GM23338 (cell line): ENCODE measurements around the gene ITPR3. TPM values are rescaled to one million over a fixed set of nuclear protein-coding genes. Genes with fewer than 3 reads are reported as not detected.

ENCODE experiments used
- ATAC-seq: fragments of 200-7000 bp; cut with Tn5 transposase; 3 replicates; pipeline ENCODE4 v1.9.1; 2020
- DNase-seq: peaks from one replicate; pipeline ENCODE4 v3.0.0-alpha.2; 2015; ENCODE audit warnings: low spot score
- H2AFZ ChIP-seq: fragments of 200-600 bp; sonication (generic); 2 replicates; pipeline ENCODE4 v1.8.0; 2016; ENCODE audit warnings: antibody characterized with exemption, mild to moderate bottlenecking, moderate library complexity
- H3F3A ChIP-seq: fragments of 200-600 bp; sonication (generic); replicated peaks from 2 replicates; pipeline ENCODE4 v1.8.0; 2017; ENCODE audit warnings: antibody characterized with exemption, mixed run types, low read depth
- H3K27ac ChIP-seq: fragments of 200-600 bp; sonication (generic); 2 replicates; pipeline ENCODE4 v1.6.1; 2016; ENCODE audit warnings: low read depth
- H3K27me3 ChIP-seq: fragments of 200-600 bp; sonication (generic); 2 replicates; pipeline ENCODE4 v1.8.0; 2016; ENCODE audit warnings: mild to moderate bottlenecking, mixed run types, moderate library complexity; ENCODE audit not compliant: insufficient read depth
- H3K36me3 ChIP-seq: fragments of 200-600 bp; sonication (generic); 2 replicates; pipeline ENCODE4 v1.8.0; 2016; ENCODE audit warnings: mild to moderate bottlenecking; ENCODE audit not compliant: insufficient read depth
- H3K4me1 ChIP-seq: fragments of 200-600 bp; sonication (generic); 2 replicates; pipeline ENCODE4 v1.8.0; 2016; ENCODE audit warnings: mild to moderate bottlenecking, moderate library complexity; ENCODE audit not compliant: insufficient read depth
- H3K4me2 ChIP-seq: fragments of 200-600 bp; sonication (generic); 2 replicates; pipeline ENCODE4 v1.7.1; 2017; ENCODE audit warnings: mixed run types
- H3K4me3 ChIP-seq: fragments of 200-600 bp; sonication (generic); 2 replicates; pipeline ENCODE4 v1.6.1; 2016; ENCODE audit warnings: mixed run types
- H3K79me2 ChIP-seq: fragments of 200-600 bp; sonication (generic); replicated peaks from 2 replicates; pipeline ENCODE4 v1.8.0; 2017; ENCODE audit warnings: mild to moderate bottlenecking; ENCODE audit not compliant: insufficient read depth
- H3K9me2 ChIP-seq: fragments of 200-600 bp; sonication (generic); 2 replicates; pipeline ENCODE4 v1.8.0; 2017; ENCODE audit not compliant: insufficient read depth
- H4K20me1 ChIP-seq: fragments of 200-600 bp; sonication (generic); replicated peaks from 2 replicates; pipeline ENCODE4 v1.8.0; 2017; ENCODE audit warnings: mild to moderate bottlenecking; ENCODE audit not compliant: insufficient read depth
- H3K27ac Mint-ChIP-seq: 2 replicates; pipeline ENCODE4 v1.8.0; 2020; ENCODE audit warnings: inconsistent platforms, mild to moderate bottlenecking, moderate library complexity, mixed read lengths
- H3K27me3 Mint-ChIP-seq: 3 replicates; pipeline ENCODE4 v1.8.0; 2022; ENCODE audit warnings: low read depth, mild to moderate bottlenecking, moderate library complexity, mixed read lengths, inconsistent platforms; ENCODE audit not compliant: insufficient read depth, poor library complexity
- H3K36me3 Mint-ChIP-seq: 3 replicates; pipeline ENCODE4 v1.8.0; 2021; ENCODE audit warnings: low read depth, mild to moderate bottlenecking, inconsistent platforms, moderate library complexity, mixed read lengths
- H3K4me1 Mint-ChIP-seq: 3 replicates; pipeline ENCODE4 v1.8.0; 2020; ENCODE audit warnings: mild to moderate bottlenecking, inconsistent platforms, mixed read lengths
- H3K4me3 Mint-ChIP-seq: 3 replicates; pipeline ENCODE4 v1.8.0; 2021; ENCODE audit warnings: moderate library complexity, mild to moderate bottlenecking, inconsistent platforms, mixed read lengths
- H3K9me3 Mint-ChIP-seq: 3 replicates; pipeline ENCODE4 v1.8.0; 2020; ENCODE audit warnings: moderate library complexity, mild to moderate bottlenecking, inconsistent platforms, mixed read lengths
- CREB1 ChIP-seq: fragments of 250-450 bp; sonication (Bioruptor Pico); IDR thresholded peaks from 2 replicates; pipeline ENCODE4 v1.5.0; 2020; ENCODE audit warnings: low read depth, mild to moderate bottlenecking, moderate library complexity
- CTCF ChIP-seq, 2 experiments: fragments of 200-600 bp in 1 of 2; sonication (generic) in 1 of 2; conservative IDR thresholded peaks; 2 replicates each; pipeline versions ENCODE4 v1.5.1 to v1.6.1; 2016 to 2017; ENCODE audit warnings: antibody characterized with exemption in 2 of 2, low read depth in 2 of 2, mild to moderate bottlenecking in 2 of 2, moderate library complexity in 1 of 2
- EZH2 ChIP-seq: fragments of 200-600 bp; sonication (generic); IDR thresholded peaks from one replicate; pipeline ENCODE4 v1.8.0; 2017; ENCODE audit warnings: antibody characterized with exemption, mild to moderate bottlenecking, low read depth; ENCODE audit not compliant: unreplicated experiment
- EZH2phosphoT487 ChIP-seq: fragments of 200-600 bp; sonication (generic); IDR thresholded peaks from one replicate; pipeline ENCODE4 v1.8.1; 2018; ENCODE audit warnings: antibody characterized with exemption; ENCODE audit not compliant: unreplicated experiment
- JUNB ChIP-seq: IDR thresholded peaks from one replicate; pipeline ENCODE4 v1.6.1; 2016; ENCODE audit warnings: antibody characterized with exemption; ENCODE audit not compliant: unreplicated experiment
- NANOG ChIP-seq: IDR thresholded peaks from 2 replicates; pipeline ENCODE4 v1.6.1; 2016; ENCODE audit warnings: antibody characterized with exemption, borderline replicate concordance
- POLR2AphosphoS5 ChIP-seq: IDR thresholded peaks from 2 replicates; pipeline ENCODE4 v1.6.1; 2016; ENCODE audit warnings: antibody characterized with exemption, low read depth
- REST ChIP-seq: IDR thresholded peaks from one replicate; pipeline ENCODE4 v1.6.1; 2018; ENCODE audit warnings: antibody characterized with exemption; ENCODE audit not compliant: unreplicated experiment
- STAT1 ChIP-seq: IDR thresholded peaks from one replicate; pipeline ENCODE4 v1.6.1; 2016; ENCODE audit warnings: antibody characterized with exemption; ENCODE audit not compliant: unreplicated experiment
- ZNF114 ChIP-seq: fragments of 250-450 bp; sonication (Bioruptor Pico); IDR thresholded peaks from 2 replicates; pipeline ENCODE4 v1.5.0; 2020; ENCODE audit warnings: mild to moderate bottlenecking, moderate library complexity
- ZNF331 ChIP-seq: fragments of 250-450 bp; sonication (Bioruptor Pico); IDR thresholded peaks from 2 replicates; pipeline ENCODE4 v1.5.0; 2020; ENCODE audit warnings: low read depth, mild to moderate bottlenecking, moderate library complexity
- polyA plus RNA-seq: library from polyadenylated mRNA; unstranded; fragments of >200 nt; fragmentation: Nextera tagmentation; extraction: Ambion mirVana; gene quantifications from 2 replicates; pipeline ENCODE4 v1.2.1, GENCODE V29; 2016
- total RNA-seq: library from RNA; depleted of rRNA; stranded (reverse); fragments of >200 nt; shearing (Covaris generic); gene quantifications from 2 replicates; pipeline ENCODE4 v1.2.3, GENCODE V29; 2014
- TF ChIP-seq, protein P1 (sequence below): IDR thresholded peaks from 2 replicates; pipeline ENCODE4 v1.6.1; 2016; ENCODE audit warnings: antibody characterized with exemption
- TF ChIP-seq, protein P2 (sequence below): fragments of 250-450 bp; sonication (Bioruptor Pico); IDR thresholded peaks from 2 replicates; pipeline ENCODE4 v1.5.0; 2020; ENCODE audit warnings: mild to moderate bottlenecking, moderate library complexity

ITPR3 gene
- total and polyA plus RNA-seq, 2 experiments from 2014 or later = 7.3 to 31.9 TPM

- Mint-ChIP-seq H3K9me3 (no peaks in the 10 kb centered on the region; the same call in 2 of the 3 replicates), H3K27ac (no peak overlapping the region)
- no peaks in the 10 kb centered on the region for H3K27me3 ChIP-seq
Measured at GRCh38 chr6:33686225-33686924, 65.3 kb downstream of the ITPR3 start.

More at GRCh38 chr6:33686225-33686924, 65.3 kb downstream of the ITPR3 start:
- no peak for ATAC-seq
- Histone ChIP-seq H3K4me1 (no peaks in the 10 kb centered on the region), H3K4me3 (no peak overlapping the region), H3K27ac (no peak overlapping the region), H3K79me2 (no peaks in the 10 kb centered on the region), H3K4me2 (no peak overlapping the region), H2AFZ (no peak overlapping the region), H4K20me1 (no peaks in the 10 kb centered on the region), H3F3A (no peaks in the 10 kb centered on the region), H3K9me2 (no peaks in the 10 kb centered on the region), H3K36me3 (peaks cover 9% of the 10 kb centered on the region; the same call in 1 of the 2 replicates)
- Mint-ChIP-seq H3K4me3 (no peak overlapping the region), H3K4me1 (no peaks in the 10 kb centered on the region; the same call in 2 of the 3 replicates), H3K27me3 (peaks cover 13% of the 10 kb centered on the region), H3K36me3 (peaks cover 40% of the 10 kb centered on the region)
- DNase-seq = no peak
- no peak for TF ChIP-seq CTCF (conservative IDR thresholded peaks at IDR 0.05; ENCODE audit: low read depth in 2 of 2)
- TF ChIP-seq, protein P1, sequence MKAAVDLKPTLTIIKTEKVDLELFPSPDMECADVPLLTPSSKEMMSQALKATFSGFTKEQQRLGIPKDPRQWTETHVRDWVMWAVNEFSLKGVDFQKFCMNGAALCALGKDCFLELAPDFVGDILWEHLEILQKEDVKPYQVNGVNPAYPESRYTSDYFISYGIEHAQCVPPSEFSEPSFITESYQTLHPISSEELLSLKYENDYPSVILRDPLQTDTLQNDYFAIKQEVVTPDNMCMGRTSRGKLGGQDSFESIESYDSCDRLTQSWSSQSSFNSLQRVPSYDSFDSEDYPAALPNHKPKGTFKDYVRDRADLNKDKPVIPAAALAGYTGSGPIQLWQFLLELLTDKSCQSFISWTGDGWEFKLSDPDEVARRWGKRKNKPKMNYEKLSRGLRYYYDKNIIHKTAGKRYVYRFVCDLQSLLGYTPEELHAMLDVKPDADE = no peak
- TF ChIP-seq EZH2 = no peak
- TF ChIP-seq EZH2phosphoT487 = no peak
- TF ChIP-seq NANOG = no peak
- TF ChIP-seq REST = no peak
- TF ChIP-seq ZNF331 (CRISPR knock-in tag) = no peak
- no peak for TF ChIP-seq ZNF114 (CRISPR knock-in tag)
- no peak for TF ChIP-seq JUNB
- no peak for TF ChIP-seq STAT1
- no peak for TF ChIP-seq POLR2AphosphoS5
- no peak for TF ChIP-seq CREB1
- TF ChIP-seq, protein P2, sequence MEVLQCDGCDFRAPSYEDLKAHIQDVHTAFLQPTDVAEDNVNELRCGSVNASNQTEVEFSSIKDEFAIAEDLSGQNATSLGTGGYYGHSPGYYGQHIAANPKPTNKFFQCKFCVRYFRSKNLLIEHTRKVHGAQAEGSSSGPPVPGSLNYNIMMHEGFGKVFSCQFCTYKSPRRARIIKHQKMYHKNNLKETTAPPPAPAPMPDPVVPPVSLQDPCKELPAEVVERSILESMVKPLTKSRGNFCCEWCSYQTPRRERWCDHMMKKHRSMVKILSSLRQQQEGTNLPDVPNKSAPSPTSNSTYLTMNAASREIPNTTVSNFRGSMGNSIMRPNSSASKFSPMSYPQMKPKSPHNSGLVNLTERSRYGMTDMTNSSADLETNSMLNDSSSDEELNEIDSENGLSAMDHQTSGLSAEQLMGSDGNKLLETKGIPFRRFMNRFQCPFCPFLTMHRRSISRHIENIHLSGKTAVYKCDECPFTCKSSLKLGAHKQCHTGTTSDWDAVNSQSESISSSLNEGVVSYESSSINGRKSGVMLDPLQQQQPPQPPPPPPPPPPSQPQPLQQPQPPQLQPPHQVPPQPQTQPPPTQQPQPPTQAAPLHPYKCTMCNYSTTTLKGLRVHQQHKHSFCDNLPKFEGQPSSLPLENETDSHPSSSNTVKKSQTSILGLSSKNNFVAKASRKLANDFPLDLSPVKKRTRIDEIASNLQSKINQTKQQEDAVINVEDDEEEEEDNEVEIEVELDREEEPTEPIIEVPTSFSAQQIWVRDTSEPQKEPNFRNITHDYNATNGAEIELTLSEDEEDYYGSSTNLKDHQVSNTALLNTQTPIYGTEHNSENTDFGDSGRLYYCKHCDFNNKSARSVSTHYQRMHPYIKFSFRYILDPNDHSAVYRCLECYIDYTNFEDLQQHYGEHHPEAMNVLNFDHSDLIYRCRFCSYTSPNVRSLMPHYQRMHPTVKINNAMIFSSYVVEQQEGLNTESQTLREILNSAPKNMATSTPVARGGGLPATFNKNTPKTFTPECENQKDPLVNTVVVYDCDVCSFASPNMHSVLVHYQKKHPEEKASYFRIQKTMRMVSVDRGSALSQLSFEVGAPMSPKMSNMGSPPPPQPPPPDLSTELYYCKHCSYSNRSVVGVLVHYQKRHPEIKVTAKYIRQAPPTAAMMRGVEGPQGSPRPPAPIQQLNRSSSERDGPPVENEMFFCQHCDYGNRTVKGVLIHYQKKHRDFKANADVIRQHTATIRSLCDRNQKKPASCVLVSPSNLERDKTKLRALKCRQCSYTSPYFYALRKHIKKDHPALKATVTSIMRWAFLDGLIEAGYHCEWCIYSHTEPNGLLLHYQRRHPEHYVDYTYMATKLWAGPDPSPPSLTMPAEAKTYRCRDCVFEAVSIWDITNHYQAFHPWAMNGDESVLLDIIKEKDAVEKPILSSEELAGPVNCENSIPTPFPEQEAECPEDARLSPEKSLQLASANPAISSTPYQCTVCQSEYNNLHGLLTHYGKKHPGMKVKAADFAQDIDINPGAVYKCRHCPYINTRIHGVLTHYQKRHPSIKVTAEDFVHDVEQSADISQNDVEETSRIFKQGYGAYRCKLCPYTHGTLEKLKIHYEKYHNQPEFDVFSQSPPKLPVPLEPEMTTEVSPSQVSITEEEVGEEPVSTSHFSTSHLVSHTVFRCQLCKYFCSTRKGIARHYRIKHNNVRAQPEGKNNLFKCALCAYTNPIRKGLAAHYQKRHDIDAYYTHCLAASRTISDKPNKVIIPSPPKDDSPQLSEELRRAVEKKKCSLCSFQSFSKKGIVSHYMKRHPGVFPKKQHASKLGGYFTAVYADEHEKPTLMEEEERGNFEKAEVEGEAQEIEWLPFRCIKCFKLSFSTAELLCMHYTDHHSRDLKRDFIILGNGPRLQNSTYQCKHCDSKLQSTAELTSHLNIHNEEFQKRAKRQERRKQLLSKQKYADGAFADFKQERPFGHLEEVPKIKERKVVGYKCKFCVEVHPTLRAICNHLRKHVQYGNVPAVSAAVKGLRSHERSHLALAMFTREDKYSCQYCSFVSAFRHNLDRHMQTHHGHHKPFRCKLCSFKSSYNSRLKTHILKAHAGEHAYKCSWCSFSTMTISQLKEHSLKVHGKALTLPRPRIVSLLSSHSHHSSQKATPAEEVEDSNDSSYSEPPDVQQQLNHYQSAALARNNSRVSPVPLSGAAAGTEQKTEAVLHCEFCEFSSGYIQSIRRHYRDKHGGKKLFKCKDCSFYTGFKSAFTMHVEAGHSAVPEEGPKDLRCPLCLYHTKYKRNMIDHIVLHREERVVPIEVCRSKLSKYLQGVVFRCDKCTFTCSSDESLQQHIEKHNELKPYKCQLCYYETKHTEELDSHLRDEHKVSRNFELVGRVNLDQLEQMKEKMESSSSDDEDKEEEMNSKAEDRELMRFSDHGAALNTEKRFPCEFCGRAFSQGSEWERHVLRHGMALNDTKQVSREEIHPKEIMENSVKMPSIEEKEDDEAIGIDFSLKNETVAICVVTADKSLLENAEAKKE (CRISPR knock-in tag) = no peak
